Posterior cingulate gyrus (tissue), 11 donors: Measurements from ENCODE around the gene ASXL2.

Source experiments
- DNase-seq, 10 donors: peaks; one replicate each; pipeline versions ENCODE4 v3.0.0 to v3.0.0-alpha.2; 2020 to 2021; ENCODE audit warnings: mixed read lengths in 3 of 10
- intact Hi-C: fragments of 100-400 bp; cut with DNase I; formaldehyde crosslinking; loops from one replicate; pipeline ENCODE4 v1.15.1; 2023

Gene ASXL2

DNA sequence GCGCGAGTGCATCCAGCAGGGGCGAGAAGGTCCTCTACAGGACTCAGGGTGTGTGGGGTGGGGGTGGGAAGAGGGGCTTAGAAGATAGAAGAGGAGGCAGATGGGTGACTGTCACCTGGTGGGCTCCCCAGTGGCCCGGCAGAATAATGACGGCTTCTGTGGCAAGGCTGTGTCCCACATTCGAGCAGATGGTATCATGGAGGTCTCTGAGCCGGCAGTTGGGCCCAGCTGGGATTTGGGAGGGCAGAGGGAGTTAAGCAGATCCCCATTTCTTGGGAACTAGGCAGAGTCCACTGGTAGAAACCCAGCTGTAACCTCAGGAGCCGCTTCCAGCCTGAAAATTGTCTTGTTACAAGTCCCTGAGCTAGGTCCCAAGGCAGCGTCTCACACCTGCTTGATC lies 176.5 kb downstream of the ASXL2 start:
- intact Hi-C loops, result no loop called here
- DNase-seq, result no peak

DNA sequence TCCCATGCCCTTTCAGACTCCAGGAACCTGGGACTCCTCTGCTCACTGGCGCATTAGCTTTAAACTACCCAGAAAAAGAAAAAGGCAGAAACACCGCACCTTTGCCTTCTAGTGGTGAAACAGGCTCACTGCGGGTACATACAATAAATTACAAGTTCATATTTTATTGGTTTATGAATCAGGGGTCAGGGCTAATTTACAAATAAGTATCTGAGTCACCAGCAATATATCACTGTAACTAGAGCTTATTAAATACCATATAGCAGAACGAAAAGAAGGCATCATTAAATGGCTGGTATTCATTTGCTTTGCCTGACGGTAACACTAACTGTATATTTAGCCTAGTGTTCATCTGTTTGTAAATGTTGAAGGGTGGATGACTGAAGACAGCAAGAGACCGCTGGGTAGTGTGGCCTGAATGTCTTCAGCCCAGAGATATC lies 178.0 kb downstream of the ASXL2 start:
- intact Hi-C loops, result no loop called here
- DNase-seq, result peak in 3 of 10 donors; percentile 15 to 21 (median 17)

GRCh38 chr2:25699216-25699615 lies 179.1 kb downstream of the ASXL2 start:
- intact Hi-C loops, result no loop called here
- no peak for DNase-seq

DNA sequence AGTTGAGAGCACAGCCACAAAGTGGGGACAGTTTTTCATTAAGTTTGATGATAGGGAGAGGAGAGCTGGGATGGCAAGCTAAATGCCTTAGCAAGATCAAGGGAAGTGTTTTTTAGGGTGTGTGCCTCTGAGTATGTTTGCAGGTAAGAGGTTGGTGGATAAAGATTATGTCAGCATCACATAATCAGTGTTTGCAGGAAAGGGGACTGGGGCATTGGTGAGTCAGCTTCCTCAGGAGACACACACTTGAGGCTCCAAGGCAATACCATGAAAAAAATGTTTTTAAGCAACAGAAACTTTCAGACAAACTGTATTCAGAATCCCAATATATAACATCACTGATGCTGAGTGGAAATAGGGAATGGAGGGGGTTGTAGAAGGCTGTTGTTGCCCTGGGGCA lies 179.5 kb downstream of the ASXL2 start:
- DNase-seq, result no peak
- intact Hi-C loops, result no loop called here

- DNase-seq, result no peak
- intact Hi-C loops, result no loop called here
These were observed 180.5 kb downstream of the ASXL2 start for GRCh38 chr2:25697559-25698341.

DNA sequence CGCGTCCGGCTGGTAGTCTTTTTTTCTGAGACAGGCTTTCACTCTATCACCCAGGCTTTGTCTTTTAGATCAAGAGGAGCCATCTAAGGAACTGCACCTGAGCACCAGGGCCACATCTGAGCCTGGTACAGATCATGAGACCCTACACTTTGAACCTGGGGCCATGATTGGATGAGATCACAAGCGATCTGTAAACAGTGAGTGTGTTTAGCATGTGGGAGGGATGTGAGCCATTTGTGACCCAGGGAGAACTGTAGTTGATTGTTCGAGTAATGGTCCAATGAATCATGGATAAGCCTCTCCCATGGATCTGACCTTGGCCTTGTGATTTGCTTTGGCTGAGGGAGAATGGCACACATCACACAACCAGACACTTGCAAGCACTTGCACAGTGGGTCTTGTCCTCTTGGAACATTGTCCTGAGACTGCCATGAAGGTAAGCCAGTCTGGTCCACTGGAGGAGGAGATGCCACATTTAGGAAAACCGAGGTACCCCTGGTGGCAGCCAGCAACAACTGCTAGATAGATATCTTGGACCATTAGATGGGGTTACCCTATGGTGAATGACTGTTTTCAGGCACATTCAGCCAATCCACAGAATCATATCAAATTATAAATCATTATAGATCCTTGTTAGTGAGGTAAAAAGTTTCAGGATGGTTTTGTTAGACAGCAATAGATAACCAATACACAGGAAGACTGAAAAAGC lies 185.4 kb downstream of the ASXL2 start:
- intact Hi-C loops, result no loop called here
- DNase-seq, result no peak

- no peak for DNase-seq
- intact Hi-C loops, result no loop called here
These were observed 186.1 kb downstream of the ASXL2 start for GRCh38 chr2:25692143-25692542.

GRCh38 chr2:25690058-25690457 lies 188.2 kb downstream of the ASXL2 start:
- no peak for DNase-seq
- intact Hi-C loops, result no loop called here

GRCh38 chr2:25688236-25688635 lies 190.1 kb downstream of the ASXL2 start:
- DNase-seq, result peak in 1 of 10 donors; percentile 6
- intact Hi-C loops, result no loop called here

GRCh38 chr2:25685741-25686140 lies 192.5 kb downstream of the ASXL2 start:
- intact Hi-C loops, result no loop called here
- DNase-seq, result no peak

DNA sequence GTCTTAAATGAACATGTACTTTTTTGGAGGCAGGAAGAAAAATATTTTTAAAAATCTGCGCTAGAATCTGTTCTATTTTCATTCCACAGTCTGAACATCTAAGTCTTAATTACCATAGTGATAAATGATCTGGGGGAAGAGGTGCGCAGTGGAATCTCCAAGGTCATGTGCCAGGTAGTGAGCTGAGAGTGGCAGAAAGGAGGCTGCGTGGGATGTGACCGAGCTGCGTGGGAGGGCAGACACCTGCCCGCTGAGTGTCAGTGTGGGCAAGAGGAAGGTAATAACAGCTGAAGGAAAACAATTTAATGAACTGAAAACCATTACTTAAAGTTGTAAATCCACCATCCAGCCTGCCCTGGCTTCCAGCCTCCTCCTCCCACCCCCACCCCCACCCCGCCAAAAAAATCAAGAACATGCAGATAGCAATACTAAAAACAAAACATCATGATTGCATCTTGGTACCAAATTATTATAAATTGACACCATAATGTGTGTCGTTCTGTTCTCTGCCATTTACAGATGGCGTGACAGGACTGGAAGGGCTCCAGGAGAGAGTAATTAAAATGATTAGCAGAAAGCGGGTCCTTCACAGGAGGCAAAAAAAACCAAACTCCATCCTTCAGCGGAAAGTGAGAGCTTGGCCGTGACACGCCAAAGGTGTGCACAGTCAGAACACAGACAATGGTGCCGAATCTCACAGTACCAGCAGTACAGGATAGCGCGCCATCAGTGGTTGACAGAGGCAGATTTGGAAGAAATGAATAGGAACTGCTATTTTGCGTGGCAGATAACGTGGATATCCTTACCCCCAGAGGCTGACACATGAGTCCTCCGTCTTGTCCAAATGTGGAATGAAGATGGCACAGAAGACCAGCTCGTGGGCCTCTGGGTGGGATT lies 193.5 kb downstream of the ASXL2 start:
- intact Hi-C loops, result no loop called here
- no peak for DNase-seq
